H9 (cell line): ENCODE data around the gene CYP2A7. TPM values are rescaled to one million over a fixed set of nuclear protein-coding genes. Genes with fewer than 3 reads are reported as not detected.

ENCODE experiments used
- DNase-seq: peaks from one replicate; pipeline ENCODE4 v3.0.0-alpha.2; 2017
- H2AFZ ChIP-seq: one replicate; pipeline ENCODE4 v1.6.1; 2013; ENCODE audit warnings: mild to moderate bottlenecking, low read length, control low read depth, moderate library complexity
- H2AK5ac ChIP-seq: 2 replicates; pipeline ENCODE4 v1.6.1; 2013; ENCODE audit warnings: low read length, control low read depth, mixed read lengths; ENCODE audit not compliant: insufficient read length
- H2BK120ac ChIP-seq: one replicate; pipeline ENCODE4 v1.6.1; 2013; ENCODE audit warnings: low read depth, mild to moderate bottlenecking, low read length, control low read depth, inconsistent platforms; ENCODE audit not compliant: poor library complexity, severe bottlenecking
- H2BK12ac ChIP-seq: 2 replicates; pipeline ENCODE4 v1.6.1; 2013; ENCODE audit warnings: low read length, control low read depth, mixed read lengths, low read depth; ENCODE audit not compliant: insufficient read length
- H2BK15ac ChIP-seq: 2 replicates; pipeline ENCODE4 v1.6.1; 2013; ENCODE audit warnings: low read depth, low read length, control low read depth
- H2BK20ac ChIP-seq: one replicate; pipeline ENCODE4 v1.6.1; 2013; ENCODE audit warnings: low read depth, mild to moderate bottlenecking, low read length, control low read depth, inconsistent platforms; ENCODE audit not compliant: poor library complexity, severe bottlenecking
- H2BK5ac ChIP-seq: 2 replicates; pipeline ENCODE4 v1.6.1; 2013; ENCODE audit warnings: low read length, control low read depth, mixed read lengths; ENCODE audit not compliant: insufficient read length
- H3K14ac ChIP-seq: 2 replicates; pipeline ENCODE4 v1.6.1; 2013; ENCODE audit warnings: low read length, control low read depth; ENCODE audit not compliant: insufficient read depth
- H3K18ac ChIP-seq: 2 replicates; pipeline ENCODE4 v1.6.1; 2013; ENCODE audit warnings: low read depth, mild to moderate bottlenecking, mixed read lengths, low read length, control low read depth; ENCODE audit not compliant: insufficient read length
- H3K23ac ChIP-seq: 2 replicates; pipeline ENCODE4 v1.6.1; 2013; ENCODE audit warnings: low read length, control low read depth, mixed read lengths, low read depth; ENCODE audit not compliant: insufficient read length
- H3K23me2 ChIP-seq: 2 replicates; pipeline ENCODE4 v1.6.1; 2013; ENCODE audit warnings: low read depth, mild to moderate bottlenecking, mixed read lengths, low read length, control low read depth; ENCODE audit not compliant: insufficient read length, poor library complexity, severe bottlenecking
- H3K27ac ChIP-seq: 2 replicates; pipeline ENCODE4 v1.5.1; 2013; ENCODE audit warnings: low read length, control low read depth, mixed read lengths, low read depth; ENCODE audit not compliant: insufficient read length
- H3K27me3 ChIP-seq: 2 replicates; pipeline ENCODE4 v1.6.1; 2013; ENCODE audit warnings: low read length, control low read depth, inconsistent platforms; ENCODE audit not compliant: insufficient read depth
- H3K4ac ChIP-seq: 2 replicates; pipeline ENCODE4 v1.6.1; 2013; ENCODE audit warnings: low read depth, mild to moderate bottlenecking, control low read depth, inconsistent platforms, low read length, moderate library complexity
- H3K4me1 ChIP-seq: 2 replicates; pipeline ENCODE4 v1.6.1; 2013; ENCODE audit warnings: low read length, control low read depth, inconsistent platforms; ENCODE audit not compliant: insufficient read depth
- H3K4me2 ChIP-seq: 2 replicates; pipeline ENCODE4 v1.6.1; 2013; ENCODE audit warnings: low read length, control low read depth, mixed read lengths; ENCODE audit not compliant: insufficient read length, insufficient read depth
- H3K56ac ChIP-seq: 2 replicates; pipeline ENCODE4 v1.6.1; 2013; ENCODE audit warnings: low read depth, mild to moderate bottlenecking, mixed read lengths, low read length, control low read depth; ENCODE audit not compliant: insufficient read length
- H3K79me1 ChIP-seq: 2 replicates; pipeline ENCODE4 v1.6.1; 2013; ENCODE audit warnings: low read depth, mild to moderate bottlenecking, moderate library complexity, low read length, control low read depth, inconsistent platforms; ENCODE audit not compliant: insufficient read depth, poor library complexity, severe bottlenecking
- H3K79me2 ChIP-seq: 2 replicates; pipeline ENCODE4 v1.6.1; 2013; ENCODE audit warnings: low read length, control low read depth, inconsistent platforms; ENCODE audit not compliant: insufficient read depth
- H3K9ac ChIP-seq: 2 replicates; pipeline ENCODE4 v1.6.1; 2013; ENCODE audit warnings: low read length, control low read depth, mixed read lengths; ENCODE audit not compliant: insufficient read length; ENCODE audit errors: extremely low read depth
- H3K9me3 ChIP-seq: one replicate; pipeline ENCODE4 v1.6.1; 2013; ENCODE audit warnings: low read depth, low read length, inconsistent platforms; ENCODE audit not compliant: control insufficient read depth
- H3T11ph ChIP-seq: one replicate; pipeline ENCODE4 v1.6.1; 2013; ENCODE audit warnings: mild to moderate bottlenecking, low read length, control low read depth, inconsistent platforms
- H4K20me1 ChIP-seq: one replicate; pipeline ENCODE4 v1.6.1; 2013; ENCODE audit not compliant: control insufficient read depth, insufficient read length, insufficient read depth
- H4K5ac ChIP-seq: 2 replicates; pipeline ENCODE4 v1.6.1; 2013; ENCODE audit warnings: low read depth, mild to moderate bottlenecking, mixed read lengths, low read length, control low read depth; ENCODE audit not compliant: insufficient read length
- H4K8ac ChIP-seq: replicated peaks from 2 replicates; pipeline ENCODE4 v1.6.1; 2013; ENCODE audit warnings: low read length, control low read depth, mixed read lengths, low read depth; ENCODE audit not compliant: insufficient read length
- H4K91ac ChIP-seq: 2 replicates; pipeline ENCODE4 v1.6.1; 2013; ENCODE audit warnings: low read depth, mild to moderate bottlenecking, moderate library complexity, mixed read lengths, low read length, control low read depth; ENCODE audit not compliant: insufficient read length
- H3K27ac Mint-ChIP-seq, 3 experiments: 2 replicates in 2 of 3; 3 replicates in 1 of 3; pipeline ENCODE4 v1.8.0; 2020 to 2021; ENCODE audit warnings: mixed read lengths in 3 of 3, mild to moderate bottlenecking in 1 of 3, moderate library complexity in 1 of 3
- H3K27me3 Mint-ChIP-seq: 2 replicates; pipeline ENCODE4 v1.8.0; 2021; ENCODE audit warnings: low read depth, mild to moderate bottlenecking, moderate library complexity, mixed read lengths
- H3K36me3 Mint-ChIP-seq, 3 experiments: 2 replicates in 2 of 3; 3 replicates in 1 of 3; pipeline ENCODE4 v1.8.0; 2020 to 2021; ENCODE audit warnings: low read depth in 3 of 3, mixed read lengths in 3 of 3; ENCODE audit not compliant: insufficient read depth in 1 of 3
- H3K4me1 Mint-ChIP-seq, 2 experiments: 2 replicates each; pipeline ENCODE4 v1.8.0; 2020; ENCODE audit warnings: mixed read lengths in 2 of 2
- H3K4me3 Mint-ChIP-seq, 2 experiments: 2 replicates in 1 of 2; 3 replicates in 1 of 2; pipeline ENCODE4 v1.8.0; 2020 to 2021; ENCODE audit warnings: mild to moderate bottlenecking in 2 of 2, mixed read lengths in 2 of 2, moderate library complexity in 1 of 2
- H3K9me3 Mint-ChIP-seq, 2 experiments: 2 replicates in 1 of 2; 3 replicates in 1 of 2; pipeline ENCODE4 v1.8.0; 2020; ENCODE audit warnings: mild to moderate bottlenecking in 2 of 2, mixed read lengths in 2 of 2, moderate library complexity in 1 of 2
- WGBS: extraction: QIAGEN DNeasy Blood & Tissue Kit; methylation state at CpG from one replicate; pipeline ENCODE4 v1.1.7; 2013; ENCODE audit warnings: missing lambda C conversion rate, low lambda C conversion rate, mixed read lengths; ENCODE audit not compliant: insufficient read length; ENCODE audit errors: extremely low coverage; 5-methylcytosine and 5-hydroxymethylcytosine counted together
- total RNA-seq: library from RNA; stranded (reverse); gene quantifications from 2 replicates; pipeline ENCODE4 v1.2.1, GENCODE V29; 2021
- TF ChIP-seq, protein P1 (sequence below): fragments of 200-600 bp; sonication (generic); conservative IDR thresholded peaks from 3 replicates; pipeline ENCODE4 v1.8.0; 2021; ENCODE audit warnings: antibody characterized with exemption, mild to moderate bottlenecking

CYP2A7 gene
- total RNA-seq, 1 experiment from 2014 or later = not detected

DNA sequence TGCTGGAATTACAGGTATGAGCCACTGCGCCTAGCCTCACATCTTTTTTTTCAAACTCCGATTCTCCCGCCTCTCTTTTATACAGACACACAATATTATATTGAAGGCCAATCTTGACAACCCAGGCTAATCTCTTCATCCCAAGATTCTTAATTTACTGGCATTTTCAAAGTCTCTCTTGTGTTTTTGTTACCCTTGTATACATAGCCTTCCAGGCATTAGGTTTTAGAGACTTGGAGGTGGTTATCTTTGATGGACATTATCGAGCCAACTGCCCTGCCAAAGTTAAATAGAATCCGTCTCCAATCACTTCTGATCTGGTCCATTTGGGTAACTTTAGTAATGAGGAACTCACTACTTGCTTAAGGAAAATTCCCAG, 14.4 kb upstream of the CYP2A7 start:
- Histone ChIP-seq H3K9ac (no peak overlapping the region), H3K27ac (no peak overlapping the region), H4K8ac (no peak overlapping the region), H2BK20ac (no peak overlapping the region), H3T11ph (no peak overlapping the region), H2BK5ac (no peak overlapping the region), H2AFZ (no peak overlapping the region), H4K20me1 (no peaks in the 10 kb centered on the region), H3K23me2 (no peaks in the 10 kb centered on the region), H3K4me1 (no peaks in the 10 kb centered on the region; the same call in 1 of the 2 replicates), H4K91ac (no peak overlapping the region), H2BK12ac (no peak overlapping the region), H3K79me2 (no peaks in the 10 kb centered on the region), H3K79me1 (no peaks in the 10 kb centered on the region), H4K5ac (no peak overlapping the region), H3K4me2 (no peak overlapping the region), H3K4ac (no peak overlapping the region), H2BK120ac (no peak overlapping the region), H3K14ac (no peak overlapping the region), H3K23ac (no peak overlapping the region), H2AK5ac (no peak overlapping the region), H2BK15ac (no peak overlapping the region), H3K27me3 (no peaks in the 10 kb centered on the region), H3K56ac (no peak overlapping the region), H3K9me3 (no peaks in the 10 kb centered on the region), H3K18ac (no peak overlapping the region)
- no peaks in the 10 kb centered on the region for H3K9me3 Mint-ChIP-seq
- peaks cover 8 to 9% of the 10 kb centered on the region in 2 experiments; a peak in 3 of 4 replicates for H3K4me1 Mint-ChIP-seq
- no peaks in the 10 kb centered on the region for H3K36me3 Mint-ChIP-seq
- no peak overlapping the region for H3K4me3 Mint-ChIP-seq
- H3K27ac Mint-ChIP-seq = no peak overlapping the region
- TF ChIP-seq, protein P1, sequence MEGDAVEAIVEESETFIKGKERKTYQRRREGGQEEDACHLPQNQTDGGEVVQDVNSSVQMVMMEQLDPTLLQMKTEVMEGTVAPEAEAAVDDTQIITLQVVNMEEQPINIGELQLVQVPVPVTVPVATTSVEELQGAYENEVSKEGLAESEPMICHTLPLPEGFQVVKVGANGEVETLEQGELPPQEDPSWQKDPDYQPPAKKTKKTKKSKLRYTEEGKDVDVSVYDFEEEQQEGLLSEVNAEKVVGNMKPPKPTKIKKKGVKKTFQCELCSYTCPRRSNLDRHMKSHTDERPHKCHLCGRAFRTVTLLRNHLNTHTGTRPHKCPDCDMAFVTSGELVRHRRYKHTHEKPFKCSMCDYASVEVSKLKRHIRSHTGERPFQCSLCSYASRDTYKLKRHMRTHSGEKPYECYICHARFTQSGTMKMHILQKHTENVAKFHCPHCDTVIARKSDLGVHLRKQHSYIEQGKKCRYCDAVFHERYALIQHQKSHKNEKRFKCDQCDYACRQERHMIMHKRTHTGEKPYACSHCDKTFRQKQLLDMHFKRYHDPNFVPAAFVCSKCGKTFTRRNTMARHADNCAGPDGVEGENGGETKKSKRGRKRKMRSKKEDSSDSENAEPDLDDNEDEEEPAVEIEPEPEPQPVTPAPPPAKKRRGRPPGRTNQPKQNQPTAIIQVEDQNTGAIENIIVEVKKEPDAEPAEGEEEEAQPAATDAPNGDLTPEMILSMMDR = no peak
- no peak for DNase-seq
- H3K27me3 Mint-ChIP-seq = peaks cover 24% of the 10 kb centered on the region
- WGBS = no CpG with 5 or more reads among the region's 5 CpGs
